HG03039 (cell line): Measurements from ENCODE around the gene VANGL1.

ENCODE experiments used
- ATAC-seq: cut with Tn5 transposase; IDR thresholded peaks from one replicate; pipeline ENCODE4 v1.9.1; 2021; ENCODE audit warnings: mild to moderate bottlenecking, moderate library complexity; ENCODE audit not compliant: unreplicated experiment

Gene VANGL1

DNA sequence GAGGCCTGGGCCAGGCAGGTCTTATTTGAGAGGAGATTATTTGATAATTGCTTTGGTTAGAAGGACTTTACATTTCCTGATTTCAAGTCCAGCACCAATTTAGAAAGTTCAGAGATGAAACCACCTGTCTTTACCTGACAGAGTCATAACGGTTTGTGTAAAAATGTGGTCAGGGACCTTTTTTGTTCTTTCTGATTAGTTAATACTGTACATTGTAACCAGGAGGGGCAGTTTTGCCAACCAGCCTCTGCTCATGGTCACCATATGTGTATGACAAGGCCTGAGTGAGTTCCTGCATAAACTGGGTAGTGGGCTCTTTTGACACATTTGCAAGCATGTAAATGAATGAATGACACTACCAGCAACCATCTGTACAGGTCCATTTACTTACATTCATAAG is 55.8 kb downstream of the VANGL1 start:
- no peak for ATAC-seq

DNA sequence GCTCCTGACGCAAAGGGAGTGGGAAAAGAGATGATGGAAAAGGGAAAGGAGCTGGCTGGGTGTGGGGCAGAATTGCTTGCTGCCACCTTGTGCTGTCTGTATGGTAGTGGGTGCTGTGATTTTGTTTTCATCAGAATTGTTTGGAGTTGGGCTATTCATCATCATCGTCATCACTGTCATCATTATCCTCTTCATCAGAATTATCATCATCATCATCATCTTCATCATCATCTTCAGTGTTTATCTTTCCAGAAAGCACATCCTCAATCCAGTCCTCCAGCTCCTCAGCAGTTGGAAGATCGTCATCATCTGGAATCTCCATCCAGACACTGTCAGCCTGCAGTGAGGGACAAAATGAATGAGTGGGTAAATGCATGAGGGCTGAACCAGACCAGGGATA is 59.3 kb downstream of the VANGL1 start:
- ATAC-seq: no peak

DNA sequence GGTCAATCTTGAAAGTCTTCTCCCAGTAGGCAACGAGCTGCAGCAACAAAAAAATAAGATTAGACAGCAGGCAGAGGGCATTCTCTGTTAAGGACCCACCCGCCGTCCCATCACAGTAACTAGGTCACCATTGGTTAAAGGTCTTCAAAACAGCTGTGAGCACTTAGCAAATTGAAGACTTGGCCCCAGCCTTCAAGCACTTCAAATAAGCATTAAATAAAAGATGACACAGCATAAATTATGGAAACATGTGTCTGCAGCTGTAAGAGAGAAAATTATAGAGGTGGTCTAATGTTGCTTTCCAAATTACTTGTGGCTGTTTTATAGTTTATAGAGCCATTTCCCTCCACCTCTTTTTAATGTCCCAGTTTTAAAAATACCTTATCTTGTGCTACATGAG is 61.2 kb downstream of the VANGL1 start:
- ATAC-seq: no peak

DNA sequence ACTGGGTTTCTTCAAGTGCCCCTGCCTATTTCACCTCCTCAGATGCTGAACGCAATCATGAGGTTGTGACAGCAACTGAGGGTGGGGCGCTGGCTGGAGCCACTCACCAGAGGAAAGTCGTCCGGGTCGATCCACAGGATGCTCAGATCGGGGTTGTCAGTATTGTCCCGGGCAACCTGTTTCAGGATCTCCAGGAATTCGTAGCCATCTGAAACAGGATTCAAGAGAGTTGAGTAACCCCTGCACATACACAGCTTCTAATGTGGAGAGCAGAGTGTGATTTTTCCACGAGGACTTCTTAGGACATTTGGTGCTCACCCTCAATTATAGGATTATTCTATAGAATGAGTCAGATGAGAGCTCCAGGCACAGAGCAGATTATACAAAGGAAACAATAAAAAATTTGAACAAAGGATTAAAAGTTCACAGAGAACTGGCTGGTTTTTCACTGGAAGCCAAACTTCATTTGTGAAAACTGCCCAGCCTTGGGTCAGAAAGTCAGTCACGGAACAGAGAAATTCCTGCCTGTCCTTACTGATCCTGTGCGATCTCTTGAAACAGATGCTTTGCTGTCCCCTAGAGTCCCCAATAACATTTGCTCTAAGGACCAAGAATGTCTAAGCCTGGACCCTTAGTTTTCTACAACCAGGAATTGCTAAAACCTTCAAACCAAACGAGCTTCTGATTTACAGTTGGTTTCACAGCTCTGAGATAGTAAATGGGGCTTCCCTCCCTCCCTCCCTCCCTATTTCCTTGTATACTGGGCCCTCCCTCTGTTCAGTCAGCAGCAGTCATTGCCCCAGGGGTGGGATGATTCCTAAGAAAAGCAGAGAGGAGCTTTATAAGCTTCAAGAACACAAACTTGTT is 63.5 kb downstream of the VANGL1 start:
- no peak for ATAC-seq

DNA sequence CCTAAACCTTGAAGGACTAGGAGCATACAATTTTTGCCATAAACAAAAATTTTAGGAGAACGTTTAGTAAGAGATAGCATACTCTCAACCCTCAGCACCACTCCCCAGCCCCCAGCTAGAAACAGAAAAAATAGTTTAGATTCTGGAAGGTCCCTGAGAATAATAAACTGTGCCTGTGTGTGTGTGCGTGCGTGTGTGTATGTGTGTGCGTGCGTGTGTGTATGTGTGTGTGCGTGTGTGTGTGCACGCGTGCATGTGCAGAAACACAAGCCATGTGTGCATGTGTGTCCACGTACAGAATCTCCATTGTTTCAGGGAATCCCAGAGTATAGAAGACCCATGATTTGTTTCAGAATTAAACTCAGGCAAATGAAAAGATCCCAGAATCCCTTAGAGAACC is 64.2 kb downstream of the VANGL1 start:
- no peak for ATAC-seq

DNA sequence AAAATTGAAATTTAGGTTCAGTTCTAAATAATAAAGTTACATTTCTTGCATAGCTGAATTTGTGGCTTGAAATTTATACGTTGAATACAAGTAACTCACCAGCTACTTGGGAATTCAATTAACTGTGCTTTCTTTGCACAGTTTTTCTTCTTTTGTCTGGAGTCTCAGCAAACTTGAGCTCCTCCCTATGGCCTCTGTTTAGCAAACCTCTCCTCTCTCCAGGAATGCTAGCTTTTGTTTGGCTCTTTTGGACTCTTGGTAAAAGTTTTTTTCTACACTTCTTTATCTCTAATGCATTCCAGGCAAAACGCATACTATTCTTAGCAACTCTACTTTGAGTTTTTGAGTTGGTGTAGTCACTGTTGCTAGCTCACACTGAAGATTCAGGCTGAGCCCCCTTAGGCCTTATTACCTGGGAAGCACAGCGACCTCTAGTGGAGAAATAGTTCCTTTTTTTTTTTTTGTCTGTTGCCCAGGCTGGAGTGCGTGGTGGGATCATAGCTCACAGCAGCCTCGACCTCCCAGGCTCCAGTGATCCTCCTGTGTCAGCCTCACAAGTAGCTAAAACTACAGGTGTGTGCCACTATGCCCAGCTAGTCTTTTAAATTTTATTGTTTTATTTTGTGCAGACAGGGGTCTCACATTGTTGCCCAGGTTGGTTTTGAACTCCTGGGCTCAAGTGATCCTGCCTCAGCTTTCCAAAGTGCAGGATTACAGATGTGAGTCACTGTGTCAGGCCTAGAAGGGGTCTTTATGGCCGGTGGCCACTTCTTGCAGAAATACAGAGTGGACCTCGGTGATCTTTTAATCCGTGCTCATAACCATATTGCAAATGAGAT is 65.0 kb downstream of the VANGL1 start:
- ATAC-seq: no peak

DNA sequence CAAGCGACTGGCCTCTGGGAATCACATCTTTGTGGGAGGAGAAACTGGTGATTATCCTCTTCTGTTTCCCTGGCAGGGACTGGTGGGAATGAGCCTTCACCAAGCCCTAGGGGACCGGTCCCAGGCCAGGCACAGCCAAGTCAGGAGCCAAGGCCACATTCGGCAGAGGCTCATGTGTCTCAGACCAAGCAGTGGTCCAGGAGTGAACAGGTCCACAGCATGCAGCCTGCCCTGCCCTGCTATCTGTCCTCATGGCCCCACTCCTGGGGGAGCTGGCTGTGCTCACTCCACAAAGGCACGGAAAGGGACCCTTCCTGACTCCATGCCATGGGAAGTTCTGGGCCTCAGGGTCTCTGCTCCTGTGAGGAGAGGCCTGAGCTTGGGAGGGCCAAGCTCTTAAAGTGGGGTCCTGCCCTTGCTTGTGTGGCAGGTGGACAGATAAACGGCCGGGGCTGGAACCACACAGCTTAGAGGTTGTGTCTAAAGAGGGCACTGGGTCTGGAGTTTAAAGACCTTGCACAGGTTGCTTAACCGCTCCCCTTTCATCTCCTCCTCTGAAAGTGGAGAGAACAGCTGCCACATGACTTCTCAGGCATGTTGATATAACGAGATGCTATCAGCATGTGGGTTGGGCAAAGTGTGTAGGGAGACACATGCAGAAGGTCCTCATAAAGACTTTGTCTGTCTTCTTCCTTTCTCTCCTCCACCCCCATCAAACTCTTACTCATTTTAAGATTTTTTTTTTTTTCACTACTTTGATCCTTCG is 69.3 kb downstream of the VANGL1 start:
- no peak for ATAC-seq

DNA sequence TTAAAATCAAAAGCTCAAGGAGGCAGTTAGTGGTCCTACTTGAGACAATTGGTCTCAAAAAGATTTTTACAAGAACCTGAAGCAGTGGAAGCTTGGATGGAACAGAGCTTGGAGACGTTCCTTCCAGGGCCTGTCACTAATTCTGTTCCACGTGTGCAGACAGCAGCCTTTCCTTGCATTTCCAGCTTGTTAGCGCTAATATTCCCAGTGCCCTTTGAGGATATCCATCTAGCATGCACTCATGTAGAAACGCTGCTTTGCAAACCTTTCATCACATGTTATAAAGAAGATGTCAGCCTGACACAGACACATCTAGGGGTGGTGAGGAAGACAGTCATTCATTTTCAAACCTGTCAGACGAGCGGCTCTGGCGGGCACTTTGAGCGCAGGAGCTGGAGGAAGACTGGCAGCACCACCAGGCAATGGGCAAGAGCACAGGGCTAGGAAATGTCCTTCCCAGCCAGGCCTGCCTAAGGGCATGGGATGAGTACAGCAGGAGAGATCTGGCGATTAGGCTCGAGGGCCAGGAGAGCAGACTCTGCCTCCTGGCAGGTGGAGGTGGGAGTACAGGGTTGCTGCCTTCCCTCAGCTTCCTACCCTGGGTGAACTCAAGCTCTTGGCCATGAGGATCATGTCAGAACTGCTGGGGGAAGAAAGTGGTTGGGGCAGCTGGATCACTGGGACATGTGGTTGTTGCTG is 71.3 kb downstream of the VANGL1 start:
- no peak for ATAC-seq

DNA sequence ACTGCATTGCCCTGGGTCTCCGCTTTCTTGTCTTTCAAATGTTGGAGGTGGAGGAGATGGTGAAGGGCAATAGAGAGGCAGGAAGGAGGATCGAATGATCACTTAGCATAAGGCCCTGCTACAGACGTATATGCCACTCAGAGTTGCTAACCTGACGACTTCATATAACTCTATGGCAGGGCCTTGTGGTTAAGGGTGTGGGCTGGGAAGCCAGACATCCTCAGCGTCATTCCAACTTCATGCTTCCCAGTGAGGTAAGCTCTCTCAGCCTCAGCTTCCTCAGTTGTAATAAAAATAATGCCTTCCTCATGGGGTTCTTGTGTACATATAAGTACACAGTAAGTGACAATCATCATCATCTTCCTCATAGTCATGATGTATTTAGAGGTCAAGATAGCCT is 72.1 kb downstream of the VANGL1 start:
- no peak for ATAC-seq

DNA sequence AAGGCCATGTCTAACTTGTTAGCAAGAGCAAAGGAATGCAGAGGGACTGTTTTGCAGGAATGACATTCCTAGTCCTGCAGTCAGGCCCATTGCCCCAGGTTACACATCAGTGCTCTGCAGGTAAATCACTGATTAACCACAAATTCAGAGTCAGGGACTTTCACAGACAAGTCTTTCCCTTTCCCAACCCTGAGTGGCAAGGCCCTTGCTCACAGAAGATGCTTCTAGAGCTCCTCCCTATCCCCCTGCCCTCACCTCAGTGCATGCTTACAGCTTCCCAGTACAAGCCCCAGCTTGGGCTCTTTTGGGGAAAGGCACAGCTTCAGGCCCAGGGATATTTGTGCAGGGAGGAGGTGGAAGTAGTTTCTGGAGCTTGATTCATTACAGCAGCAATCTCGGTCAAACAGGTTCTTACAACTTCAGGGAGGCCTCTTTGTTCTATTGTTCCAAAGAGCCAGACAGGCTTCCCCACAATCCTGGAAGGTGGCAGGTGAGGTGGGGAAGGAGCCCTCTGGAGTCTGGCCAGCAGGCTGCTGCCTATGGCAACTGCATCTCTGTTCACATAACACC is 72.9 kb downstream of the VANGL1 start:
- ATAC-seq: no peak

DNA sequence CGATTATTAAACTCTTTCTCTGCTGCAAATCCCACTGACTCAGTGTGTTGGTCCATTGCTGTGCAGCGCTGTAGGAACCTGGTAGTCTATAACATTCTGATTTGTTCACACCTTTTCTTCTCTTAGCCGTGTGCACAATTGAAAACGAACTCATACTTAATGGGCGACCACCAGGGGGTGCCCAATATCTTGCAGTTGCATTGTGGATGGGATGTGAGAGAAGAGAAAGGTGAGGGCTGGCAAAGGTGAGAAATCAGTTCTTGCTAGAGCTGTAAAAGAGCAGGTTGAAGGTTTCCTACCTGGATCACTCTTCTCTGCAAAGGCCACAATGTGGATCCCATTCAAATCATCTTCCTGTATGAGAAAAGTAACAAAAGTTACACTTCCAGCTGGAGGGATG is 75.8 kb downstream of the VANGL1 start:
- ATAC-seq: no peak

DNA sequence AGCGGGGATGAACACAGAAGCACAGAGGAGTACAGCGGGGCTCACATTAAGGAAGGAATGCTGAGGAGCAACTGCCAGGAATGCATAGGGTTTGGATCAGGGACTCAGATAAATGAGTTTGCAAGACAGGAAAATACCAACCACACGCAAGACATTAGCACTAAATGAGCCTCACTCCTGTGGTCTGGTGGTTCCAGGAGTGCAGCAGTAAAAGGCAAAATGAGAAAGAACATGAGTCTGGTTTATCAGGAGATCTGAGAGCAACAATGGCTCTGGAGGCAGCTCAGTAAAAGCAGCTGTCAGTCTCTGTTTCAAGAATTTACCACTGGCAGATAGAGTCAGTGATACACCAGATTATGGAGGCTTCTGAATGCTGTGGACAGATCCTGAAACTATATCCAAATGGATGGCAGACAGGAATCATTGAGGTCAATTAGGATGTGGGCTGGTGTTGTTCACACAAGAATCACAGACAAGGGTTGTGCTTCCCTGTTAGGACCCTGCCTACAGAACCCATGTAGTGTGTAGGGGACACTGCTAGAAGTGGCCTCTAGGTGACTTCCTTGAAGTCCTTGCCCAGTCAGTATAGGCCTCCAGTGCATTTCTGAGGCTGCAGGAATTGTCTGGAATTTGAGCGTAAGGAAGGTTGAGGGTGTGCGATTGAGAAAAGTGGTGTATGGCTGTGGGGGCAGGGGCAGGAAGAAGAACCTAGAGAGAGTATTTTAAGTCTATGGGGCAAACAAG is 76.4 kb downstream of the VANGL1 start:
- ATAC-seq: no peak

DNA sequence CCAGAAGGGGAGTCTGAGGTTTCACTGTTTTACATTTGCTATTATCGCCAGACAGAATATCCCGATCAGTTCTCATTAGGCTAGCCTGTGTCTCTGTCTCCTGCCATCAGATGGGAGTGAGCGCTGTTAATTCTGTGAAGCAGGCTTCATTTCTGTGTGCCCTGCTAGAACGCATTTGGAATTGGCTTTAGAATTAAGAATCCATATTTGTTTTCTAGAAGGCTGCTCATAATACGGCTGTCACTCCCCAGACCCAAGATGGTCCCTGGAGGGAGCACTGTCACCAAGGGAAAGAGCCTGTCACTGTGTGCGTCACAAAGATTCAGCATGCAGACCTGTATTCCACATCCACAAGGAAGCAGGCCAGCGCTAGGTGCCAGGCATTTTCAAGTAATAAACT is 77.5 kb downstream of the VANGL1 start:
- no peak for ATAC-seq

DNA sequence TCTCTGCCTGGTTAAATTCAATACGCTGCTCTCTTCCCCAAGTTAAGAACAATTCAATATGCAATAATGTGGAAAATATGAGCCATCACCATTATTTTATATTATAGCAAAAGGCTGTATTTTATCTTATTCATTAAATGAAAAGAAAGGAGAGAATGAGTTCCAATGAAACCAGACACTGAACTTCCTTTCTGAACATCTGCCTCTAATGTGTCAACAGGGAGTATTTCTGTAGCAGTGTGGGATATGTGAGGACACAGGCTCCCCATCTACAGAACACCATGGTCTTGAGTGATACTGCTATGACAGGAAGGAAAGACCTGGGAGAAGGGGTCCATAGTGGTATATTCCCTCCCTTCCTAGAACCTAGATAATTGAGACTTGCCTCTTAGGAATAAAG is 80.5 kb downstream of the VANGL1 start:
- no peak for ATAC-seq

DNA sequence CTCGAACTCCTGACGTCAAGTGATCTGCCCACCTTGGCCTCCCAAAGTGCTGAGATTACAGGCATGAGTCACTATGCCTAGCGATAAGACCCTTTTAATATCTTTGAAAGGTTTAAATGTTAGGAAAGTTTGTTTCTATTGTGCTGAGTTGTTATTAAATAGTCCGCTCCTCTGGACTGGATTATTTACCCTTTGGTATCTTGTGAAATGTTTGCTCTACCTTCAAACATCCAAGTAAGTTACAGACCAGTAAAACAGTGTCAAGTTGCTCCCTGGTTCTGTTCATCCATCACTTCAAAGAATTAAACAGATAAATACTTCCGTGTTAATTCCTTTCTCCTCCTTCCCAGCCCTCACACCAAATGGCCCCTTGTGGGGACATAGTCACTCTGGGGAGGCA is 82.0 kb downstream of the VANGL1 start:
- ATAC-seq: no peak

DNA sequence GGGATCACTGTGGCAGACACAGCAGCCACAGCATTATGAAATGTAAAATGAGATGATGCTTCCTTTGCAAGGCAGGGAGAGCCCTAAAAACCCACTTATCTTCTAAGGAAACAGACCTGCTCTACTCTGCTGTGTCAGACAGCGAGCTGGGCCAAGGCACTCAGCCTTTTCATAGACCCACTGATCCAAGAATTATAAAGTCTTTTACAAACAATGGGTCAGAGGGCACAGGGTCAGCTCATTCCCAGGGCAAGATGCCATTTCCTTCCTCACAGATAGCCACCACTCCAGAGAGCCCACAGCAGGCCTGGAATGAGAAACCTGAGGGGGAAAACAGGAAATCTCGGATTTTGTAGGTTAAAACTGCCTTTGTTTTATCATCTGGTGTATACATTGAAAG is 83.8 kb downstream of the VANGL1 start:
- ATAC-seq: no peak

DNA sequence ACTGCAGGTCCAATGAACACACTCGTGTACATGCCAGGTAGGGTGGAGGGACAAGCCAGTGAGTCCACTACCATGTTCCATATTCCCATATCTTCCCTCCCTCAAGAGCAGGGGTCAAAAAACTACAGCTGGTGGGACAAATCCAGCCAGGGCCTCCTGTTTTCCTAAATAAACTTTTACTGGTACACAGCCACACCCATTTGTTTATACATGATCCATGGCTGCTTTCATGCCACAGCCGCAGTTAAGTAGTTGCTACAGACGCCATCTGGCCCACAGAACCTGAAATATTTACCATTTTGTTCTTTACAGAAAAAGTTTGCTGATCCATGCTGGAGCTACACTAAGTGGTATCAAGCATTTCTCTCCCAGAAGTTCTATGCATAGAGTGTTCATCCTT is 84.4 kb downstream of the VANGL1 start:
- no peak for ATAC-seq

DNA sequence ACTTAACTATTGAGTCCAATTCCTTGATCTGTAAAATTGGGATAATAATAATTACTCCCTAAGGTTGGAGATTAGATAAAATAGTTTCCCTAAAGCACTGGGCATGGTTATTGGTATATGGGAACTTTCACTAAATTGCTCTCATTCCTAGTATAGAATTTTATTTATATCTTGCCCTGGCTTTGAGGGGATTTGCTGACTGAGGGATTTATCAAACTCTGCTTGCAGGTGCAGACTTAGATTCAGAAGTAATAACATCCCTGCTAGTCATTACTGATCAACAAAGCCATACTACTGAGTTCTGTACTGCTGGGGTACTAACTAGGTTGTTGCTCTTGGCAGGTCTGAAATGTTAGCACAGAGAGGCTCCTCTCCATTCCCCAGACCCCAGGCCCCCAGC is 84.8 kb downstream of the VANGL1 start:
- no peak for ATAC-seq

DNA sequence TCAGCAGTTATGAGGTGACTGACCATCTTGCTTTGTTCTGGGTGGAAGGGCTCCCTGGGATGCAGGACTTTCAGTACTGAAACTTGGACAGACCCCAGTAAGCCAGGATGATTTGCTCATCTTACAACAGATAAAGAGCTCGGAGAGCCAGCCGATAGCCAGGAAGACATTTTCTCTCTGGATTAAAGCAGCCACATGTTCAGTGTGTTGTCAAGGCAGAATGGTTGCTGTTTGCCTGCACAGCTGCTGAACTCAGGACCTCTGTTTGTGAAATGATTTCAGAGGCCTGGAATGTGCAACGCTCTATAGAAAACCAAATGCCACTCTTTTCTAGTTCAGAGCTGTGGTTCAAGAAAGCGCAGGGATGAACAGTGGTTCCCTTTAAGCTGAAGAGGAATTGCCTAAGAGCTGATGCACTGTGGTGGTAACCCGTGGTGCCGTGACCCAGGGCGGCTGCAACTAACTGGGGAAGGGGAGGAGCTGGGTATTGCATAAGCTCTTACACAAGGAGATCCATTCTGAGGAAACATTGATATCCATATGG is 86.0 kb downstream of the VANGL1 start:
- no peak for ATAC-seq

DNA sequence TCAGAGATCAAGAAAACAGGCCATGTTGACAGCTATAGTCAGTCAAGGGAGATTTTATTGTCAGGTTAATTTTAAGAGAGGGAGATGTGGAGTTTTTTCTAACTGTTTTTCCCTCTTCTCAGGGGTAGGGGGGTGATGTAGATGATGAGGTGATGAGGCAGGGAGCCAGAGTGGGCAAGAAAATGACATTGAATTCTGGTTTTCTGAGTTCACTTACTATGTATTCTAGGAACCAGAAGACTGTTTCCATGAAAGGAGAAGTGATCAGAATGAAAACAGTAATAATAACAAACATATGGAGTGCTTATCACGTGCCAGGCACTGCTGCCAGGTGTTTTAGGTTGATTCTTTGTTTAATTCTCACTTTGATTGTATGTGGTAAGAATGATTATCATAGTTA is 86.6 kb downstream of the VANGL1 start:
- no peak for ATAC-seq
